Calu3 (cell line): ENCODE data around the gene OR6C76. TPM values are rescaled to one million over a fixed set of nuclear protein-coding genes. Genes with fewer than 3 reads are reported as not detected.
"Not testable (repeated sequence)": the region's sequence is repeated elsewhere in the genome, so short reads cannot be mapped to it uniquely, and the experiment has no call there.

Experiments
- BruUV-seq: library from RNA; stranded (reverse); fragments of 400-500 nt; replicated peaks from 2 replicates; lab custom pipeline; 2021; lab: Mats Ljungman, UMichigan
- CTCF ChIA-PET: fragments of 300-600 bp; sonication (Branson Sonifier 250); formaldehyde crosslinking; loops from one replicate; lab custom pipeline; 2022; ENCODE audit warnings: antibody characterized with exemption; lab: Charles Lee
- DNase-seq: peaks from one replicate; pipeline ENCODE4 v3.0.0; 2022
- H3K27ac Mint-ChIP-seq: one replicate; pipeline ENCODE4 v1.8.0; 2022; ENCODE audit warnings: mixed read lengths; ENCODE audit not compliant: unreplicated experiment
- H3K27me3 Mint-ChIP-seq: one replicate; pipeline ENCODE4 v1.8.0; 2022; ENCODE audit warnings: mixed read lengths; ENCODE audit not compliant: unreplicated experiment
- H3K36me3 Mint-ChIP-seq: one replicate; pipeline ENCODE4 v1.8.0; 2022; ENCODE audit warnings: mild to moderate bottlenecking, moderate library complexity, mixed read lengths; ENCODE audit not compliant: insufficient read depth, unreplicated experiment
- H3K4me1 Mint-ChIP-seq: one replicate; pipeline ENCODE4 v1.8.0; 2022; ENCODE audit warnings: mild to moderate bottlenecking, low read depth, mixed read lengths; ENCODE audit not compliant: unreplicated experiment
- H3K4me3 Mint-ChIP-seq: one replicate; pipeline ENCODE4 v1.8.0; 2022; ENCODE audit warnings: mild to moderate bottlenecking, low read depth, moderate library complexity, mixed read lengths; ENCODE audit not compliant: unreplicated experiment
- H3K9me3 Mint-ChIP-seq: one replicate; pipeline ENCODE4 v1.8.0; 2022; ENCODE audit warnings: low read depth, mixed read lengths; ENCODE audit not compliant: unreplicated experiment
- intact Hi-C: fragments of 100-400 bp; cut with micrococcal nuclease; formaldehyde crosslinking; loops from one replicate; pipeline ENCODE4 v1.10.0; 2022; ENCODE audit not compliant: unreplicated experiment
- total RNA-seq: library from RNA; stranded (reverse); gene quantifications from 2 replicates; pipeline ENCODE4 v1.2.3, GENCODE V29; 2022
- TF ChIP-seq, protein P1 (sequence below): fragments of 200-600 bp; IDR thresholded peaks from one replicate; pipeline ENCODE4 v1.8.0; 2022; ENCODE audit warnings: antibody characterized with exemption; ENCODE audit not compliant: unreplicated experiment

The OR6C76 gene
- total RNA-seq, 1 experiment from 2014 or later: not detected

DNA sequence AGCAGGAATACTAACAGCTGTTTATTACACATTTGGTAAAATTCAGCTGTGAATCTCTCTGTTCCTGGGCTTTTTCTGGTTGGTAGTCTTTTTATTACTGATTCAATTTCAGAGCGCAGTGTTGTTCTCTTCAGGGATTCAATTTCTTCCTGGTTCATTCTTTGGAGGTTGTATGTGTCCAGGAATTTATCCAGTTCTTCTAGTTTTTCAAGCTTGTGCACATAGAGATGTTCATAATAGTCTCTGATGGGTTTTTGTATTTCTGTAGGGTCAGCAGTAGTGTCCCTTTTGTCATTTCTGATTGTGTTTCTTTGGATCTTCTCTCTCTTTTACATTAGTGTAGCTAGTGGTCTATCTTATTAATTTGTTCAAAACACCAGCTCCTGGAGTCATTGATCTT is 9.1 kb upstream of the OR6C76 start:
- TF ChIP-seq, protein P1, sequence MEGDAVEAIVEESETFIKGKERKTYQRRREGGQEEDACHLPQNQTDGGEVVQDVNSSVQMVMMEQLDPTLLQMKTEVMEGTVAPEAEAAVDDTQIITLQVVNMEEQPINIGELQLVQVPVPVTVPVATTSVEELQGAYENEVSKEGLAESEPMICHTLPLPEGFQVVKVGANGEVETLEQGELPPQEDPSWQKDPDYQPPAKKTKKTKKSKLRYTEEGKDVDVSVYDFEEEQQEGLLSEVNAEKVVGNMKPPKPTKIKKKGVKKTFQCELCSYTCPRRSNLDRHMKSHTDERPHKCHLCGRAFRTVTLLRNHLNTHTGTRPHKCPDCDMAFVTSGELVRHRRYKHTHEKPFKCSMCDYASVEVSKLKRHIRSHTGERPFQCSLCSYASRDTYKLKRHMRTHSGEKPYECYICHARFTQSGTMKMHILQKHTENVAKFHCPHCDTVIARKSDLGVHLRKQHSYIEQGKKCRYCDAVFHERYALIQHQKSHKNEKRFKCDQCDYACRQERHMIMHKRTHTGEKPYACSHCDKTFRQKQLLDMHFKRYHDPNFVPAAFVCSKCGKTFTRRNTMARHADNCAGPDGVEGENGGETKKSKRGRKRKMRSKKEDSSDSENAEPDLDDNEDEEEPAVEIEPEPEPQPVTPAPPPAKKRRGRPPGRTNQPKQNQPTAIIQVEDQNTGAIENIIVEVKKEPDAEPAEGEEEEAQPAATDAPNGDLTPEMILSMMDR: no peak
- Mint-ChIP-seq H3K9me3 (no peaks in the 10 kb centered on the region), H3K27me3 (peaks cover 18% of the 10 kb centered on the region), H3K4me3 (no peak overlapping the region), H3K36me3 (no peaks in the 10 kb centered on the region), H3K4me1 (no peaks in the 10 kb centered on the region), H3K27ac (no peak overlapping the region)
- CTCF ChIA-PET: no interaction called here
- intact Hi-C loops: no loop called here
- BruUV-seq: no TSS peak
- no peak for DNase-seq

DNA sequence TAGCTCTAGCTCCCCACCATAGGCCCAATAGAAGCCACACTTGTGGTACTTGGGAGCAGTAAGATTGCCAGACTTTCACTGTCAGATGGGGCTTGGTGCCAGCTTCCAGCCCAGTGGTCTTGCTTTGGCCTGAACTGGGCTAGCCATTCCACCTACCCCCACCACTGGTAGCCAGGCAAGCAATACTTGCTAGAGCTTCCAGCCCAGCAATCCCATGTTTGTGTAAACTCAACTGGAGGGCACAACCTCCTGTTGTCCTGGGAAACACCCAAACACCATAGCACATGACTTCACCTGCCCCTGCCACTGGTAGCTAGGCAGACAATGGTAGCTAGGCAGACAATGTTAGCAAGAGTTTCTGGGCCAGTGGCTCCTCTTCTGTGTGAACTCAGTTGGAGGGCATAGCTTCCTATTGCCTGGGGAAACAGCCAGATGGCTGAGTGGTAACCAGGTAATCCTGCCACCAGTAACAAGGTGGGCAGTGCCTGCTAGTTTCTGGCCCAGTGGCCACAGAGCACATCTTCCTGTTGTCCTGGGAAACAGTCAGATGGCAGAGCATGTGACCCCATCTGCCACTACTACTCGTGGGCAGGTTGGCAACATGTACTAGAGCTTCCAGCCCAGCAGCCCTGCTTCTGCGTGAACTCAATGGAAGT is 5.6 kb upstream of the OR6C76 start:
- DNase-seq: no peak
- H3K27me3 Mint-ChIP-seq: peaks cover 11% of the 10 kb centered on the region
- no peaks in the 10 kb centered on the region for H3K9me3 Mint-ChIP-seq
- H3K4me3 Mint-ChIP-seq: no peak overlapping the region
- intact Hi-C loops: no loop called here
- CTCF ChIA-PET: no interaction called here
- H3K27ac Mint-ChIP-seq: no peak overlapping the region
- H3K4me1 Mint-ChIP-seq: no peaks in the 10 kb centered on the region
- TF ChIP-seq, protein P1: no peak
- no TSS peak for BruUV-seq
- no peaks in the 10 kb centered on the region for H3K36me3 Mint-ChIP-seq

DNA sequence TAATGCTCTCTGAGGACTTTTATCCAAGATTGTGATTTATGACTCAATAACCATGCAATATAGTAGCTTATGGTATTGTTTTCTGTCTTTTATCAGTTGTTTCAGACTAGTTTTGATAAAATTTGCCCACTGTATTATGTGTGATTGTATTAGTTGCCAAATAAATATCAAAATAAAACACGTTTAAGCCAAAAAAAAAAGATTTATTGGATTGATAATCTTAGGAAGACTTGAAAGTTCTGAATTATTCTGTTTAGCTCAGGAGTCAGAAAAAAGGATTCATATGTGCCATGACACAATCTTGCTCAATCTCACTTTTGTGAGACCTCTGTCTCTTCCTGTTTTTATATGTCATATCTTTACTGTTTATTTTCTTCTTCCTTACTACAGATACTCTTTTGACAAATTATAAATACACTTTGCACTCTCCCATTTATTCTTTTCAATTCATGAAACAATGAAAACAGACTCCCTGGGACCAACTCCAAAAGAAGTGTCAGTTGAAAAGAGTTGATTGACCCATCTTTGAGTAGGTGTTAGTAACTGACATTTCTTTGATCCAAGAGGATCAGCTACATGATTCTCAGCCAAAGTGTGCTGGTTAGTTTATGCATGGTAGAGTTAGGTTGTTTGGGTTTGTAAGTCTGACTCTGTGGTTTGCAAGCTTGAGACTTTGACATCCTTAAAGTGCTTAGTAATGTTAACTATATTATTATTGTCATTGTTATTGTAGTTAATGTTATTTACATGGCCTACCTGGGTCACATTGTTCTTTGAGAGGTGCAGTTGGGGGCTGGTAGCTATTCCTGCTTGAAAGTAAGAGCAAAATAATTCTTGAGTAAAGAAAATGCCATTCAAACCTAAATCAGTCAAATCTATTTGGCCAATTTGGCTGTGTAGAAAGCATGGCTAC is 2.5 kb downstream of the OR6C76 start:
- H3K4me3 Mint-ChIP-seq: no peak overlapping the region
- BruUV-seq: no TSS peak

DNA sequence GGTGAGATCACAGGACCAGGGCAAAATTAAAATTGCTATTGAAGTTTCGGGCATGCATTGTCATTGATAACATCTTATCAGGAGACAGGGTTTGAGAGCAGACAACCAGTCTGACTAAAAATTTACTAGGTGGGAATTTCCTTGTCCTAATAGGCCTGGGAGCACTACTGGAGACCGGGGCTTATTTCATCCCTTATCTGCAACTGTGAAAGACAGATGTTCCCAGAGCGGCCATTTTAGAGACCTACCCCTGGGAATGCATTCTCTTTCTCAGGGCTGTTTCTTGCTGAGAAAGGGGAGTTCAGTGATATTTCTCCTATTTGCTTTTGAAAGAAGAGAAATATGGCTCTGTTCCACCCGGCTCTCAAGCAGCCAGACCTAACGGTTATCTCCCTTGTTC is 15.2 kb downstream of the OR6C76 start:
- intact Hi-C loops, H3K27ac Mint-ChIP-seq, CTCF ChIA-PET, H3K36me3 Mint-ChIP-seq, H3K4me3 Mint-ChIP-seq, DNase-seq, BruUV-seq, H3K9me3 Mint-ChIP-seq, H3K27me3 Mint-ChIP-seq, H3K4me1 Mint-ChIP-seq: not testable (repeated sequence)

More for the DNA sequence above, 2.5 kb downstream of the OR6C76 start:
- Mint-ChIP-seq H3K27ac (no peak overlapping the region), H3K4me1 (no peaks in the 10 kb centered on the region), H3K27me3 (no peaks in the 10 kb centered on the region), H3K36me3 (no peaks in the 10 kb centered on the region), H3K9me3 (no peaks in the 10 kb centered on the region)
- intact Hi-C loops: no loop called here
- TF ChIP-seq, protein P1: no peak
- no peak for DNase-seq
- CTCF ChIA-PET: no interaction called here
